Suprapubic skin (tissue), 4 donors: Measurements from ENCODE around the gene SLC22A1.

ENCODE experiments used
- EP300 ChIP-seq: sonication (generic); formaldehyde crosslinking; IDR thresholded peaks from one replicate; pipeline ENCODE4 v1.6.1; 2017; ENCODE audit warnings: antibody characterized with exemption
- POLR2A ChIP-seq, 2 donors: fragments of 450-650 bp; IDR thresholded peaks; one replicate each; pipeline ENCODE4 v1.6.1; 2017; ENCODE audit warnings: antibody characterized with exemption in 2 of 2, mild to moderate bottlenecking in 2 of 2, moderate library complexity in 2 of 2
- POLR2AphosphoS5 ChIP-seq, 3 donors: sonication (generic); formaldehyde crosslinking; IDR thresholded peaks; one replicate each; pipeline ENCODE4 v1.6.1; 2017; ENCODE audit warnings: antibody characterized with exemption in 3 of 3
- TF ChIP-seq, protein P1 (sequence below), 2 donors: fragments of 200-600 bp in 1 of 2; fragments of 450-650 bp in 1 of 2; sonication (generic) in 1 of 2; IDR thresholded peaks; one replicate each; pipeline ENCODE4 v1.5.1; 2016 to 2019; ENCODE audit warnings: antibody characterized with exemption in 2 of 2, mild to moderate bottlenecking in 1 of 2, moderate library complexity in 1 of 2

DNA sequence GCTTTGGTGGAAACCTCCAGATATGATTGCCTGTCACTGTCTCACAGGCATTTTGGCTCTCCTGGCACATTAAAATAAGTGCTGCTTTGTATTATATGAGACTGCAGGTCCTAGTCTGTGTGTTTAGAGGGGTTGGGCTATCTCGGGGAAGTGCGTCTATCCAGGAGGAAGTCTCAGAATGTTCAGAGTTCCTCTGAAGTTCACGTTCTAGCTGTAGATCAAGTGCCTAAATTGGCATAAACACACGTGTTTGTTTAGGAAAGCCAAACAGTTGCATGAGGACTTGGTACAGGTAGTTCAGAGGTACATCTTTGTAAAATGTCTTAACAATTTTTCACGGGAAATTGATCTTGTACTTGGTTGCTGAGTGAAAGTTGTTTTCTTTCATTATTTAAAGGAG lies 36.4 kb upstream of the SLC22A1 start:
- TF ChIP-seq, protein P1, sequence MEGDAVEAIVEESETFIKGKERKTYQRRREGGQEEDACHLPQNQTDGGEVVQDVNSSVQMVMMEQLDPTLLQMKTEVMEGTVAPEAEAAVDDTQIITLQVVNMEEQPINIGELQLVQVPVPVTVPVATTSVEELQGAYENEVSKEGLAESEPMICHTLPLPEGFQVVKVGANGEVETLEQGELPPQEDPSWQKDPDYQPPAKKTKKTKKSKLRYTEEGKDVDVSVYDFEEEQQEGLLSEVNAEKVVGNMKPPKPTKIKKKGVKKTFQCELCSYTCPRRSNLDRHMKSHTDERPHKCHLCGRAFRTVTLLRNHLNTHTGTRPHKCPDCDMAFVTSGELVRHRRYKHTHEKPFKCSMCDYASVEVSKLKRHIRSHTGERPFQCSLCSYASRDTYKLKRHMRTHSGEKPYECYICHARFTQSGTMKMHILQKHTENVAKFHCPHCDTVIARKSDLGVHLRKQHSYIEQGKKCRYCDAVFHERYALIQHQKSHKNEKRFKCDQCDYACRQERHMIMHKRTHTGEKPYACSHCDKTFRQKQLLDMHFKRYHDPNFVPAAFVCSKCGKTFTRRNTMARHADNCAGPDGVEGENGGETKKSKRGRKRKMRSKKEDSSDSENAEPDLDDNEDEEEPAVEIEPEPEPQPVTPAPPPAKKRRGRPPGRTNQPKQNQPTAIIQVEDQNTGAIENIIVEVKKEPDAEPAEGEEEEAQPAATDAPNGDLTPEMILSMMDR (IDR thresholded peaks at IDR 0.05), result no peak
- no peak for TF ChIP-seq POLR2AphosphoS5 (IDR thresholded peaks at IDR 0.05)
- TF ChIP-seq EP300, result no peak
- TF ChIP-seq POLR2A (IDR thresholded peaks at IDR 0.05), result no peak
